Neural crest cell (in vitro differentiated cells): ENCODE measurements around the gene PSMB4. TPM values are rescaled to one million over a fixed set of nuclear protein-coding genes. Genes with fewer than 3 reads are reported as not detected.
"Not testable (repeated sequence)": the region's sequence is repeated elsewhere in the genome, so short reads cannot be mapped to it uniquely, and the experiment has no call there.

ENCODE experiments used
- DNase-seq: peaks from one replicate; pipeline ENCODE4 v3.0.0; 2021; ENCODE audit warnings: low read depth, mixed read lengths, low spot score
- H3K27ac Mint-ChIP-seq: one replicate; pipeline ENCODE4 v1.8.0; 2021; ENCODE audit warnings: mild to moderate bottlenecking, mixed read lengths; ENCODE audit not compliant: unreplicated experiment
- H3K27me3 Mint-ChIP-seq: 2 replicates; pipeline ENCODE4 v1.8.0; 2021; ENCODE audit warnings: low read depth, mild to moderate bottlenecking, mixed read lengths
- H3K36me3 Mint-ChIP-seq: 2 replicates; pipeline ENCODE4 v1.8.0; 2021; ENCODE audit warnings: low read depth, mild to moderate bottlenecking, mixed read lengths
- H3K4me1 Mint-ChIP-seq: 2 replicates; pipeline ENCODE4 v1.8.0; 2021; ENCODE audit warnings: mixed read lengths
- H3K4me3 Mint-ChIP-seq: one replicate; pipeline ENCODE4 v1.8.0; 2021; ENCODE audit warnings: mild to moderate bottlenecking, mixed read lengths
- H3K9me3 Mint-ChIP-seq: 2 replicates; pipeline ENCODE4 v1.8.0; 2021; ENCODE audit warnings: mixed read lengths
- total RNA-seq: library from RNA; stranded (reverse); gene quantifications from 2 replicates; pipeline ENCODE4 v1.2.1, GENCODE V29; 2021
- TF ChIP-seq, protein P1 (sequence below): fragments of 200-600 bp; sonication (generic); conservative IDR thresholded peaks from 2 replicates; pipeline ENCODE4 v1.5.0; 2021; ENCODE audit warnings: antibody characterized with exemption, mild to moderate bottlenecking

Gene PSMB4
- total RNA-seq, 1 donor from 2014 or later: 279 TPM

DNA sequence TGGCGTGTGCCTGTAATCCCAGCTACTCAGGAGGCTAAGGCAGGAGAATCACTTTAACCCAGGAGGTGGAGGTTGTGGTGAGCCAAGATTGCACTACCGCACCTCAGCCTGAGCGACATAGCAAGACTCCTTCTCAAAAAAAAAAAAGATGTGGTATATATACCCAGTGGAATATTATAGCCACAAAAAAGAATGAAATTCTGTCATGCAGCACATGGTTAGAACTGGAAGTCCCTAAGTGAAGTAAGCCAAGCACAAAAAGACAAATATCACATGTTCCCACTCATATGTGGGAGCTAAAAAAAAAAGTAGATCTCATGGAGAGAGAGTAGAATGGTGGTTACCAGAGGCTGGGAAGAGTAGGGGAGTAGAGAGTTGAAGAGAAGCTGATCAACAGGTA lies 18.7 kb downstream of the PSMB4 start:
- no peaks in the 10 kb centered on the region for H3K4me1 Mint-ChIP-seq
- no peak for DNase-seq
- H3K27me3 Mint-ChIP-seq: no peaks in the 10 kb centered on the region
- TF ChIP-seq, protein P1, sequence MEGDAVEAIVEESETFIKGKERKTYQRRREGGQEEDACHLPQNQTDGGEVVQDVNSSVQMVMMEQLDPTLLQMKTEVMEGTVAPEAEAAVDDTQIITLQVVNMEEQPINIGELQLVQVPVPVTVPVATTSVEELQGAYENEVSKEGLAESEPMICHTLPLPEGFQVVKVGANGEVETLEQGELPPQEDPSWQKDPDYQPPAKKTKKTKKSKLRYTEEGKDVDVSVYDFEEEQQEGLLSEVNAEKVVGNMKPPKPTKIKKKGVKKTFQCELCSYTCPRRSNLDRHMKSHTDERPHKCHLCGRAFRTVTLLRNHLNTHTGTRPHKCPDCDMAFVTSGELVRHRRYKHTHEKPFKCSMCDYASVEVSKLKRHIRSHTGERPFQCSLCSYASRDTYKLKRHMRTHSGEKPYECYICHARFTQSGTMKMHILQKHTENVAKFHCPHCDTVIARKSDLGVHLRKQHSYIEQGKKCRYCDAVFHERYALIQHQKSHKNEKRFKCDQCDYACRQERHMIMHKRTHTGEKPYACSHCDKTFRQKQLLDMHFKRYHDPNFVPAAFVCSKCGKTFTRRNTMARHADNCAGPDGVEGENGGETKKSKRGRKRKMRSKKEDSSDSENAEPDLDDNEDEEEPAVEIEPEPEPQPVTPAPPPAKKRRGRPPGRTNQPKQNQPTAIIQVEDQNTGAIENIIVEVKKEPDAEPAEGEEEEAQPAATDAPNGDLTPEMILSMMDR: no peak
- no peak overlapping the region for H3K27ac Mint-ChIP-seq
- peaks cover 19% of the 10 kb centered on the region for H3K36me3 Mint-ChIP-seq
- no peaks in the 10 kb centered on the region for H3K9me3 Mint-ChIP-seq
- H3K4me3 Mint-ChIP-seq: no peak overlapping the region

- TF ChIP-seq, protein P1: no peak
- Mint-ChIP-seq H3K27ac (no peak overlapping the region), H3K4me1 (no peaks in the 10 kb centered on the region), H3K27me3 (no peaks in the 10 kb centered on the region), H3K9me3 (no peaks in the 10 kb centered on the region), H3K4me3 (no peak overlapping the region), H3K36me3 (peaks cover 18% of the 10 kb centered on the region)
- no peak for DNase-seq
Measured at GRCh38 chr1:151419819-151420218, 20.4 kb downstream of the PSMB4 start.

- Mint-ChIP-seq H3K36me3 (peaks cover 26% of the 10 kb centered on the region), H3K4me1 (no peaks in the 10 kb centered on the region), H3K9me3 (no peaks in the 10 kb centered on the region), H3K27ac (no peak overlapping the region), H3K27me3 (no peaks in the 10 kb centered on the region), H3K4me3 (no peak overlapping the region)
- TF ChIP-seq, protein P1: no peak
- DNase-seq: no peak
Measured at GRCh38 chr1:151425103-151425502, 25.7 kb downstream of the PSMB4 start.

DNA sequence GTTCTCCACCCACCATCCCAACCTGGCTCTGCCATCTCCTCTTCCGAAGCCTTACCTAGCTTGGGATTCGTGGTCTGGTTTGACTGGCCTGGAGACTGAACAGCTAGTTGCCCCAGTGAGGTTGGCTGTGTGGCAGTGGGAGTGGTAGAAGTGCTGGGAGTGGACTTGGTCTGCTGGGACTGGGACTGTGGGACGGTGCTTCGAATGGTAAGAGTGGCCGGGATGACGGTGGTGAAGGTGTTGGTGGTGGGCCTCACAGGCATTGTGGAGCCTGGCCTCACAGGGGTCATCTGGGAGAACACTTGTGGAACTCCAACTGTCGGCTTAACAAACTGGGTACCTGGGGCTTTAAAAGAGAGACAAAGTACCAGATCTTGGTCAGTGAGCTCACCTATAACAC lies 28.7 kb downstream of the PSMB4 start:
- DNase-seq: no peak
- TF ChIP-seq, protein P1: no peak

DNA sequence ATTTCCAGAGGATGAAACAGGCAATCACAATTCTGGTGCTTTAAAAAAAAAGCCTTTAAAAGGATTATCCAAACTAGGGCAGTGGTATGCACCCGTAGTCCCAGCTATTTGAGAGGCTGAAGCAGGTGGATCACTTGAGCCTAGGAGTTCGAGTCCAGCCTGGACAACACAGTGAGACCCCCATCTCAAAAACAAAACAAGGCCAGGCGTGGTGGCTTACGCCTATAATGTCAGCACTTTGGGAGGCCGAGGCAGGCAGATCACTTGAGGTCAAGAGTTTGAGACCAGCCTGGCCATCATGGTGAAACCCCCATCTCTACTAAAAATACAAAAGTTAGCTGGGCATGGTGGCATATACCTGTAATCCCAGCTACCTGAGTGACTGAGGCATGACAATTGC lies 34.5 kb downstream of the PSMB4 start:
- H3K36me3 Mint-ChIP-seq, H3K4me3 Mint-ChIP-seq, H3K9me3 Mint-ChIP-seq, H3K4me1 Mint-ChIP-seq, DNase-seq, H3K27me3 Mint-ChIP-seq, H3K27ac Mint-ChIP-seq: not testable (repeated sequence)

More for the DNA sequence above, 28.7 kb downstream of the PSMB4 start:
- Mint-ChIP-seq H3K36me3 (peaks cover 26% of the 10 kb centered on the region), H3K27me3 (no peaks in the 10 kb centered on the region), H3K27ac (no peak overlapping the region), H3K9me3 (no peaks in the 10 kb centered on the region), H3K4me1 (no peaks in the 10 kb centered on the region), H3K4me3 (no peak overlapping the region)

DNA sequence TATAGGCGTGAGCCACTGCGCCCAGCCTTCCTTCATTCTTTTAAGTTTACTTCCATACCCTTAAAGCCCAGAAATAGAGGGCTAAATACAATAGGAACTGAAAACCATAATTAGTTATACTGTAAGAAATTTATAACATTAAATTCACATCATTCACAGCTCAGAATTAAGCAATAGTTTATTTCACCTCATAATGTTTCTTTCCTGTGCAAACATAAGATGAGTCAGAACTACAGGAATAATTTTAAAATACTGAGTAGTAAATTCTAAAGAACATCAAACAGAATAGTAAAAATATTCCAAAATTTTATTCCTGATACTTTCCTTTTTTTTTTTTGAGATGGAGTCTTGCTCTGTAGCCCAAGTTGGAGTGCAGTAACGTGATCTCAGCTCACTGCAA lies 35.8 kb downstream of the PSMB4 start:
- no peak for DNase-seq
- Mint-ChIP-seq H3K36me3 (peaks cover 2% of the 10 kb centered on the region), H3K4me1 (no peaks in the 10 kb centered on the region), H3K4me3 (no peak overlapping the region), H3K9me3 (no peaks in the 10 kb centered on the region), H3K27me3 (no peaks in the 10 kb centered on the region), H3K27ac (no peak overlapping the region)
- TF ChIP-seq, protein P1: no peak
